ENCODE data around the gene CKM.

CKM gene

DNA sequence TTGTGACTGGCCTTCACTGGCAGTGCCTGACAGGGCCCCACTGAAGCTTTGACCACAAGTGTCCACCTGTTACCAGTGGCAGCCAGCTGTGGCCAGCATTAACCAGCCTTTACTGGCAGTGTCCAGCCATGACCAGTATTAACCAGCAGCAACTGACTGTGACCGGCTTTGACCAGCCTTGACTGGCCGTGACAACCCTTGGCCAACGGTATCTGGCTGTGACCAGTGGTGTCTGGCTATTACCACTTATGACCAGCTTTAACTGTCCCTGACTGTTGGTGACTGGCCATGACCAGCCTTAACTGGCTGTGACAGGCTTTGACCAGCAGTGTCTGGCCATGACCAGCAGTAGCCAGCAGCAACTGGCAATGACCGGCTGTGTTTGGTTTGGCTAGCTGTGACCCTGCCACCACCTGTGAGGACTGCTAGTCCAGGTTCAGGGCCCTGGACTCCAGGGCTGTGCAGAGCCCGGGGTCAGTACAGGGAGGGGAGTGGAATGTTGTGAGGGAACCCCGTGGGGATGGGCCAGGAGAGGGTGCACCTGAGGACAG lies 32.2 kb downstream of the CKM start:
- H3K27ac ChIP-seq = no peak overlapping the region
- no peak for TF ChIP-seq ZFX (IDR thresholded peaks at IDR 0.05; ENCODE audit: borderline replicate concordance)
- TF ChIP-seq, protein P1, sequence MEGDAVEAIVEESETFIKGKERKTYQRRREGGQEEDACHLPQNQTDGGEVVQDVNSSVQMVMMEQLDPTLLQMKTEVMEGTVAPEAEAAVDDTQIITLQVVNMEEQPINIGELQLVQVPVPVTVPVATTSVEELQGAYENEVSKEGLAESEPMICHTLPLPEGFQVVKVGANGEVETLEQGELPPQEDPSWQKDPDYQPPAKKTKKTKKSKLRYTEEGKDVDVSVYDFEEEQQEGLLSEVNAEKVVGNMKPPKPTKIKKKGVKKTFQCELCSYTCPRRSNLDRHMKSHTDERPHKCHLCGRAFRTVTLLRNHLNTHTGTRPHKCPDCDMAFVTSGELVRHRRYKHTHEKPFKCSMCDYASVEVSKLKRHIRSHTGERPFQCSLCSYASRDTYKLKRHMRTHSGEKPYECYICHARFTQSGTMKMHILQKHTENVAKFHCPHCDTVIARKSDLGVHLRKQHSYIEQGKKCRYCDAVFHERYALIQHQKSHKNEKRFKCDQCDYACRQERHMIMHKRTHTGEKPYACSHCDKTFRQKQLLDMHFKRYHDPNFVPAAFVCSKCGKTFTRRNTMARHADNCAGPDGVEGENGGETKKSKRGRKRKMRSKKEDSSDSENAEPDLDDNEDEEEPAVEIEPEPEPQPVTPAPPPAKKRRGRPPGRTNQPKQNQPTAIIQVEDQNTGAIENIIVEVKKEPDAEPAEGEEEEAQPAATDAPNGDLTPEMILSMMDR (IDR thresholded peaks at IDR 0.05) = no peak

DNA sequence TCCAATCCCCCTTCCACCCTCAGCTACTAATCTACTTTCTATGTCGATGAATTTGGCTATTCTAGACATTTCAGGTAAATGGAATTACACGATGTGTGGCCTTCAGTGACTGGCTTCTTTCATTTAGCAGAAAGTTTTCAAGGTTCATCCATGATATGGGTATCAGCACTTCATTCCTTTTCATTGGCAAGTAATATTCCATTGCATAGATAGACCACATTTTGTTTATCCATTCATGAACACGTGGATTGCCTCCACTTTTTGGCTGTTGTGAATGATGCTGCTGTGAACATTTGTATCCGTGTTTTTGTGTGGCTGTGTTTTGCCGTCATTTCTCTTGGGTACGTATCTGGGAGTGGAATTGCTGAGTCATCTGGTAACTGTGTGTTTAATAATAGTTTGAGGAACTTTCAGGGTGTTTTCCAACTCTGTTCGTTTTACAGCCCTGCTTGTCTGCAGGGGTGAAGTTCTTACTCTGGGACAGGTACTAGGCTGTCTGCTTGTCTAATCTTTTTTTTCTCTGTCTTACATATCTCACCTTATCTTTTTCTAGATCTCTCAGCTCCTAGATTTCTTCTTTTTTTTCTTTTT lies 39.1 kb downstream of the CKM start:
- H3K27ac ChIP-seq = no peak overlapping the region
- TF ChIP-seq, protein P1 (IDR thresholded peaks at IDR 0.05) = no peak
- no peak for TF ChIP-seq ZFX (IDR thresholded peaks at IDR 0.05; ENCODE audit: borderline replicate concordance)

DNA sequence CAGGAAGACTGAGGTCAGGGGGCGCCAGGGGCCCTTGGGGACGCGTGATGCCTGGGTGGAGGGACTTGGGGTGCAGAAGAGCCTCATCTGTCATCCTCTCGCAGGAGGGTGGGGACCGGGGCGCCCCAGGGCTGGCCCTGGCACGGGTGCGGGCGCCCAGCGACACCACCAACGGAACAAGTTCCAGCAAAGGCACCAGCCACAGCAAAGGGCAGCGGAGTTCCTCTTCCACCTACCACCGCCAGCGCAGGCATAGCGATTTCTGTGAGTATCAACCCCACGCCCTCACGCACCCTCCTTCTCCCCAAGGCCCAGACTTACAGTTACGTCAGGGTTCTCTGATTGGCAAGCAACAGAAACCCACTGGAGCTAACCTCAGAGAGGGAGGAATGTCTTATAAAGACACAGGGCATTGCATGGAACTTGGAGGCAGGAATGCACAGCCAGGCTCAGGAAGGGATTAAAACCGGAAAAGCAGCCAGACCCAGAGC lies 42.2 kb downstream of the CKM start:
- no peak overlapping the region for H3K27ac ChIP-seq
- TF ChIP-seq, protein P1 (IDR thresholded peaks at IDR 0.05) = no peak
- TF ChIP-seq ZFX (IDR thresholded peaks at IDR 0.05; ENCODE audit: borderline replicate concordance) = no peak

DNA sequence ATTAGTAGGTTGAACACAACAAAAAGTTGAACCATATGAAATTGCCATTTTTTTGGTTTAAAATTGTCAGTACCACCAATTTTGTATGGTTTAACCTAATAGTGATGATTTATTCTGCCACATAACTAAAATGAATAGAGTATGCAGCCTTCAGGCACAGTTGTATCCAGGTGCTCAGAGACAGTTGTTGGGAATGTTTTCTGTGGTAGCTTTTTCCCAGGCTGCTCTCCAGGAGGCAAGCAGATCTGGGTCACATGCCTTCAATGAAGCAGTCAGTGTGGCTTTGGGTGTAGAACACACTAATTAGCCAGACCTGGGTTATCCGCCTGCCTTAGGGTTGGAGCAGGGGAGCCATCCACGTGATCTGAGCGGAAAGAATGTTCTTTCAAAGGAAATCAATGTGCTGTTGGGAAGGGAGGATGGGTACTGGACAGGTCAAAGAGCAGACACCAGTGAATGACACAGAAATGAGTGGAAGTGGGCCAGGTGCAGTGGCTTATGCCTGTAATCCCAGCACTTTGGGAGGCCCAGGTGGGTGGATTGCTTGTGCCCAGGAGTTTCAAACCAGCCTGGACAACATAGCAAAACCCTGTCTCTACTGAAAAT lies 43.0 kb downstream of the CKM start:
- no peak for TF ChIP-seq ZFX (IDR thresholded peaks at IDR 0.05; ENCODE audit: borderline replicate concordance)
- TF ChIP-seq, protein P1 (IDR thresholded peaks at IDR 0.05) = no peak
- no peak overlapping the region for H3K27ac ChIP-seq

DNA sequence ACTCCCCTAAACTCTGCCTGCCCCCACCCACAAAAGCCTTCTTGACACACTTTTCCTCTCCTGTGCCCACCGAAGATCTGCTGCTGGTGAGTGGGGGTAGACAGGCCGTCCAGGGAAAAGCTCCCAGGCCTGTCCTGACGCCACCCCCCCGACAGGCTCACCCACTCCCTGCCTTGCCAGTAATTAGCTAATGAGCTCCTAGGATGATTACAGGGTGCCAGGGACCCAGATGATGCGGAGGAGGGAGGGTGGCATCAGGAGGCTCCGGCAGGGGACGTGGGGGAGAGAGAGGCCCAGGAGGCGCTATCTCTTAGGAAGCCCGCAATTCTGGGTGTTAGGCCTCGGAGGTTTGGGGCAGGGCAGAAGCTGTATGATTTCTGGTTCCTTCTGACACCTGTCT lies 44.6 kb downstream of the CKM start:
- H3K27ac ChIP-seq = no peak overlapping the region
- TF ChIP-seq, protein P1 (IDR thresholded peaks at IDR 0.05) = no peak
- no peak for TF ChIP-seq ZFX (IDR thresholded peaks at IDR 0.05; ENCODE audit: borderline replicate concordance)

DNA sequence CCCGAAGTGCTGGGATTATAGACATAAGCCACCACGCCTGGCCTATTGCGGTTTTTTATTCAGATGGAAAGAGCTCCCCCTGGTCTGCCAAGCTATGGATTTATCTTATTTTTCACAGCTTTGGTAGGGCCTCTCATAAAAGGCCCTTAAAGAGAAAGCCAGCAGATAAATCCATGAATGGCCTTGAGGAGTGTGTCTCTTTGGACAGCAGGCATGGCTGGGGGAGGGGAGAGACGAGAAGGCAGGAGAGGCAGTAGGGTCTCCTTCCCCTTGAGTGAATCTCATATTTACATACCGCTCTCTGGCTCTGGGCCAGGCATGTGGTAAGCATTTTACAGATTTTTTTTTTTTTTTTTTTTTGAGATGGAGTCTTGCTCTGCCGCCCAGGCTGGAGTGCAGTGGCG lies 46.4 kb downstream of the CKM start:
- TF ChIP-seq, protein P1 (IDR thresholded peaks at IDR 0.05) = no peak
- no peak for TF ChIP-seq ZFX (IDR thresholded peaks at IDR 0.05; ENCODE audit: borderline replicate concordance)
- H3K27ac ChIP-seq = no peak overlapping the region

DNA sequence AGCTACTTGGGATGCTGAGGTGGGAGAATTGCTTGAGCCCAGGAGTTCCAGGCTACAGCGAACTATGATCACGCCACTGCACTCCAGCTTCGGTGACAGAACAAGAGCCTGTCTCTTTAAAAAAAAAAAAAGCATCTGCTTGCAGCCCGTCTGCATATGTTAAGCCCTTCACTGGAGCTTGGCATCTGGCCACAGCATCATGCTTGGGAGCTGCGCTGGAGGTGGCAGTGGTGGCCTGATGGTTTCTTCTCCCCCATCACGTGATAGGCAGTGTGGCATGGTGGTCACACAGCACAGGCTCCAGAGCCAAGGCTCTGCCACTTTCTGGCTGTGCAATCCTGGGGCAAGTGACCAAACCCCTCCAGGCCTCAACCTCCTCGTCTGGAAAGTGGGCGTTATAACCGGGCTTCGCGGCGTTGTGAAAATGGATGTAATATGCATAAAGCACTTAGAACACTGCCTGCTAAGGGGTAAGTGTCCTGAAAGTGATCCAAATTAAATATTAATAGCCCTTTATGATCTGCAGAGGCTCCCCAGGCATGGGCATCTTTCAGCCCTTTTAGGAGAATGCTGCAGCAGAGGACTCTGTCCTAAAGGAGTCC lies 47.2 kb downstream of the CKM start:
- TF ChIP-seq, protein P1 (IDR thresholded peaks at IDR 0.05) = no peak
- TF ChIP-seq ZFX (IDR thresholded peaks at IDR 0.05; ENCODE audit: borderline replicate concordance) = no peak
- no peak overlapping the region for H3K27ac ChIP-seq
